Subcutaneous abdominal adipose tissue (tissue), 5 donors: ENCODE results near the gene CENPS.

ENCODE experiments used
- H3K27ac ChIP-seq: one replicate; pipeline ENCODE4 v1.7.0; 2013; ENCODE audit warnings: low read depth, mild to moderate bottlenecking, inconsistent platforms, low read length, moderate library complexity
- H3K27me3 ChIP-seq, 5 donors: one replicate each; pipeline ENCODE4 v1.7.0; 2013; ENCODE audit warnings: low read length in 5 of 5, inconsistent platforms in 1 of 5; ENCODE audit not compliant: control insufficient read depth in 5 of 5, insufficient read depth in 4 of 5
- H3K36me3 ChIP-seq, 5 donors: one replicate each; pipeline ENCODE4 v1.7.0; 2013; ENCODE audit warnings: low read length in 5 of 5; ENCODE audit not compliant: control insufficient read depth in 5 of 5, insufficient read depth in 5 of 5
- H3K4me1 ChIP-seq, 5 donors: one replicate each; pipeline ENCODE4 v1.7.0; 2013; ENCODE audit warnings: low read length in 5 of 5, mild to moderate bottlenecking in 3 of 5, moderate library complexity in 1 of 5; ENCODE audit not compliant: control insufficient read depth in 5 of 5, insufficient read depth in 5 of 5
- H3K4me3 ChIP-seq, 5 donors: one replicate each; pipeline ENCODE4 v1.7.0; 2013; ENCODE audit warnings: low read length in 5 of 5, low read depth in 1 of 5
- H3K9ac ChIP-seq, 5 donors: one replicate each; pipeline ENCODE4 v1.7.0; 2013; ENCODE audit warnings: low read length in 5 of 5, mild to moderate bottlenecking in 4 of 5, moderate library complexity in 3 of 5
- H3K9me3 ChIP-seq, 5 donors: one replicate each; pipeline ENCODE4 v1.7.0; 2013; ENCODE audit warnings: low read length in 5 of 5; ENCODE audit not compliant: control insufficient read depth in 5 of 5
- donor health status: healthy.
- donor health status: healthy.
- donor health status: healthy.
- donor health status: healthy.
- donor health status: healthy.

Gene CENPS

DNA sequence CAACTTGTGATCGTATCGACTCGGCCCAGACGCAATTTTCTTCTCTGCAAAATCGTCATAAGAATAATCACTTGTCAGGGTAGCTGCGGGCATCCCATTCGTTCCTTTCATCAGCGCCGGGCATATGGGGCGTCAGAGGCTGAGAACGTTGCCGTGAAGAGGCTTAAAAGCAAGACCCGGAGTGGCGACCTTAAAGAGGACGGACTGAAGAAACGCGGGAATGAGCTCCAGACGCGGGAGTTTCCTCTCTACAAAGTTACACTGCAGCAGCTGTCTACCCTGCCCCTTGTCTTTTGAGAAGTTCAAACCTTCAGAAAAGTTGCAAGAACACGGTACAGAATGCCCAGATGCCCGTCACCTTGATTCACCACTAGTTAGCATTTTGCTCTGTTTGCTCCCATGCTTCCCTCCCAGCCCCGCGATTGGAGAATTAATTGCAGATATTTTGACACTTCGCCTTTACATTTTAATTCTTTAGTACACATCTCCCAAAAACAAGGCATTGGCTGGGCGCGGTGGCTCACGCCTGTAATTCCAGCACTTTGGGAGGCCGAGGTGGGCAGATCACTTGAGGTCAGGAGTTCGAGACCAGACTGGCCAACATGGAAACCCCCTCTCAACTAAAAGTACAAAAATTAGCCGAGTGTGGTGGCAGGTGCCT lies 967 bp downstream of the CENPS start:
- Histone ChIP-seq H3K9ac (peak overlapping the region; percentile 44 to 92 (median 83)), H3K27ac (peak overlapping the region; percentile 37), H3K4me3 (peak overlapping the region; percentile 79 to 95 (median 90)), H3K4me1 (peaks cover 6 to 26% (median 21%) of the 10 kb centered on the region in 5 donors), H3K27me3 (no peaks in the 10 kb centered on the region), H3K36me3 (no peaks in the 10 kb centered on the region), H3K9me3 (no peaks in the 10 kb centered on the region)

DNA sequence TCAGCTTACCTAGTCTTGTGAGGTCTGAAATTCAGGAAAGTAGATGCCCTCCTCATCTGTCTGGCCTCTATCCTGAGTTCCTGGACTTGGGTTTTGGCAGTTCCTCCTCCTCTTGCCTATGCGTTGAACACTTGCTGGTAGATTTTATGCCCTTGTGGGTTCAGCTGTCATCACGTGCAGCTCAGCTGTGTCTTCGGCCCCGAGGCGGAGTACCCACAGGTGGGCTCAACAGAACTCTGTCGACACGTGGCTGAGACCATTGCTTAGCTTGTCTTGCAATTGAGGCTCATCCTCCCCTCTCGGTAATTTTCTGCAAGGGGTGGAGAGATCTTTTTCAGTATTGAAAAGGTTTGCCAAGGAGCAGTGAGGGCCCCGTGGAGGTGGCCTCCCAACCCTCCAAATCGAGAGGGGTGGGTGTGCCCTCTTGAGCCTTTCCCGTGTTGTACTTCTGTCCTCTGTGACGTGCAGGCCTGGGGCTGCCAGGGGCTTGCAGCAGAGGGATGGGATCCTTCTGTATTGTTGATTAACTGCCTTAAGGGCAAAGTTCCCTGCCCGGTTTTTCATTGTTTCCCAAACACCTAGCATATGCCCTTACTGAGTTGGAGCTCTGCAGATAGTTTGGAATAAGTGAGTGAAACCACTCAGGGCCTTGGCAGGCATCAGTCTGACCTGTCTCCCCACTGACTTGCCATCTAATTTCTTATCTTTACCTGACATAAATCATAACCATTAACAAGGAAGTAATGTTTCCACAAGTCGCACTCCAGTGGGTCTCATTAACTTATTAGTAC lies 2.9 kb downstream of the CENPS start:
- no peak overlapping the region for H3K9ac ChIP-seq
- H3K4me1 ChIP-seq: peaks cover 6 to 23% (median 17%) of the 10 kb centered on the region in 5 donors
- no peak overlapping the region for H3K27ac ChIP-seq
- H3K27me3 ChIP-seq: no peaks in the 10 kb centered on the region
- no peaks in the 10 kb centered on the region for H3K9me3 ChIP-seq
- H3K4me3 ChIP-seq: no peak overlapping the region
- no peaks in the 10 kb centered on the region for H3K36me3 ChIP-seq

- Histone ChIP-seq H3K9ac (no peak overlapping the region), H3K36me3 (no peaks in the 10 kb centered on the region), H3K27ac (no peak overlapping the region), H3K4me1 (peaks cover 6 to 21% (median 16%) of the 10 kb centered on the region in 5 donors), H3K4me3 (no peak overlapping the region), H3K9me3 (no peaks in the 10 kb centered on the region), H3K27me3 (no peaks in the 10 kb centered on the region)
Observed at GRCh38 chr1:10433790-10434189, 3.6 kb downstream of the CENPS start.

DNA sequence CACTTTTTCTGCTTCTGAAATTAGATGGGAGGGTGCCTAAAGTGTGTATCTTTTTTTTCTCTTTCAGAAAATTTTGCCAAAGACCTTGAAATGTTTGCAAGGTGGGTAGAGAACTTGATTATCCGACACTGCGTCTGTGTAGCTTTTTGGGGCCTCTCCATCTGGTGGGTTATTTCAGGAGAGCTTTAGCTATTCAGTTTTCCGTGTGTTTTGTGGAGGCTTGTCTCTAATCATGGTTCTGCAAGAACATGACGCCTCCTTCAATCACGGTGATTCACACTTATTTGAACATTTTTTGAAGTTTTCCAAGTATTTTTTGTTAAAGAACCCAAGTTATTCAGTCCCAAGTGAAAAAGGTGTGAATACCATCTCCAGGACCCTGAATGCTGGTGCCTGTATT lies 4.4 kb downstream of the CENPS start:
- H3K9ac ChIP-seq: no peak overlapping the region
- H3K27ac ChIP-seq: no peak overlapping the region
- peaks cover 6 to 18% (median 15%) of the 10 kb centered on the region in 5 donors for H3K4me1 ChIP-seq
- H3K36me3 ChIP-seq: no peaks in the 10 kb centered on the region
- H3K27me3 ChIP-seq: no peaks in the 10 kb centered on the region
- H3K9me3 ChIP-seq: no peaks in the 10 kb centered on the region
- H3K4me3 ChIP-seq: no peak overlapping the region

- Histone ChIP-seq H3K27me3 (no peaks in the 10 kb centered on the region), H3K4me3 (no peak overlapping the region), H3K27ac (no peak overlapping the region), H3K9me3 (no peaks in the 10 kb centered on the region), H3K36me3 (peaks cover 0 to 4% (median 0%) of the 10 kb centered on the region in 5 donors), H3K4me1 (no peaks in the 10 kb centered on the region), H3K9ac (no peak overlapping the region)
Observed at GRCh38 chr1:10437052-10437451, 6.8 kb downstream of the CENPS start.

DNA sequence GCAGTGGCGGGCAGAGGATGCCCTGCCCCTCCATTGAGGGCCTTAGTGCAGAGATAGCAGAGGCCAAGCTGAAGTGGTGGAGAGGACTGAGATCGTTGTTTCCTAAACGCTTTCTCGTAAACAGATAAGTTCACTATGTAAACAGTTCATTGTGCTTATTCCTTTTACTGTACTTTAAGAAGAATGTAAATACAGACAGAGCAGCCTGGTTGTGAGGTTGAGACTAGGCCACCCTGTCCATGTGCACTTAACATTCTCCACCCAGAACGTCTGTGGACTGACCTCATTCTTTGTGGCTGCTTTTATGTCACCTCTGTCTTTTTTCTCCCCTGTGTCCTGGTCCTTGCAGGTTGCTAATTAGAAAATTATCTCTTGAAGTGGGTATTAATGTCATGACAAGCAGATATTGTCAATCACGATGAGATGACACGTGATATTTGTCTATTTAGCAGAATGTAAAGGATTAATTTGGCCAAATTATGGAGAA lies 8.5 kb downstream of the CENPS start:
- Histone ChIP-seq H3K4me1 (no peaks in the 10 kb centered on the region), H3K27me3 (no peaks in the 10 kb centered on the region), H3K4me3 (no peak overlapping the region), H3K9ac (no peak overlapping the region), H3K36me3 (peaks cover 0 to 4% (median 0%) of the 10 kb centered on the region in 5 donors), H3K9me3 (no peaks in the 10 kb centered on the region), H3K27ac (no peak overlapping the region)

DNA sequence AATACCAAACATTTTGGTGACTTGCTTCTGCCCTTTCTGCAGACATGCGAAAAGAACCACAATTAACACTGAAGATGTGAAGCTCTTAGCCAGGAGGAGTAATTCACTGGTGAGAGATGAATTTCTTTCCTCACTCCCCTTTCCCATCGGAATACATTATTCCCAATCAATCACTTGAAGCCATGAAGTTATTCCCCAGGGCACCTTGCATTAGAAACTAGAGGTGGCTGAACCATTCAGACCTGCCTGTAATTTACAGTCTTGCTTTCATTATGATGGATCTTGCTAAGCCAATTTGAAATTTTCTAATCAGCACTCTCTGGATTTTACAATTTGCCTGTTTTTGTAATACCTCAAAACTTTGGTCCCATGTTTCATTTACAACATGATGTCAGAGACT lies 10.1 kb downstream of the CENPS start:
- Histone ChIP-seq H3K27me3 (no peaks in the 10 kb centered on the region), H3K9me3 (no peaks in the 10 kb centered on the region), H3K27ac (no peak overlapping the region), H3K4me1 (no peaks in the 10 kb centered on the region), H3K9ac (no peak overlapping the region), H3K36me3 (peaks cover 0 to 10% (median 3%) of the 10 kb centered on the region in 5 donors), H3K4me3 (no peak overlapping the region)

DNA sequence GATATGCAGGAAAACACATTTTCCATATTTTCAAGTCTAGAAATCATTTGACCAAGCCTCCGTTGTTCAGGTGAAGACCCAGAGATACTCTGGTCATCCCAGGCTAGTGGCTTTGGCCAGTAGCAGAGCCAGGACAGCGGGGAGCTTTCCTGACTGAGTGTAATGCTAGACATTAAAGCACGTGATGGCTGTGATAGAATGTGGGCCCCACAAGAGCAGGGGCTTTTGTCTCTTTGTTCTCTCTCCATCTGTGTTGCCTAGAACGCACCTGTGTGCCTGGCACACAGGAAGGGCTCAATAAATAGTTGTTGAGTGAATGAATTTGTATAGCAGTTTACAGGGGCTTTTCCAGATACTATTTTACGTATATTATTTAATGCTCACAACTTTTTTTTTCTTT lies 10.6 kb downstream of the CENPS start:
- Histone ChIP-seq H3K4me1 (no peaks in the 10 kb centered on the region), H3K36me3 (peaks cover 0 to 10% (median 3%) of the 10 kb centered on the region in 5 donors), H3K27ac (no peak overlapping the region), H3K4me3 (no peak overlapping the region), H3K9me3 (no peaks in the 10 kb centered on the region), H3K9ac (no peak overlapping the region), H3K27me3 (no peaks in the 10 kb centered on the region)

GRCh38 chr1:10444248-10444647 lies 14.0 kb downstream of the CENPS start:
- Histone ChIP-seq H3K27me3 (peaks cover 0 to 2% (median 0%) of the 10 kb centered on the region in 5 donors), H3K9ac (no peak overlapping the region), H3K27ac (no peak overlapping the region), H3K4me1 (no peaks in the 10 kb centered on the region), H3K4me3 (no peak overlapping the region), H3K9me3 (no peaks in the 10 kb centered on the region), H3K36me3 (peaks cover 0 to 10% (median 3%) of the 10 kb centered on the region in 5 donors)

GRCh38 chr1:10444795-10445397 lies 14.7 kb downstream of the CENPS start:
- peaks cover 0 to 10% (median 3%) of the 10 kb centered on the region in 5 donors for H3K36me3 ChIP-seq
- H3K27me3 ChIP-seq: peaks cover 0 to 8% (median 5%) of the 10 kb centered on the region in 5 donors
- no peaks in the 10 kb centered on the region for H3K9me3 ChIP-seq
- H3K9ac ChIP-seq: no peak overlapping the region
- no peak overlapping the region for H3K4me3 ChIP-seq
- H3K4me1 ChIP-seq: peaks cover 0 to 5% (median 0%) of the 10 kb centered on the region in 5 donors
- H3K27ac ChIP-seq: no peak overlapping the region
